Muscle of arm (tissue), 12 donors: Measurements from ENCODE around the gene TBX15. TPM values are rescaled to one million over a fixed set of nuclear protein-coding genes. Genes with fewer than 3 reads are reported as not detected.
A peak's percentile ranks its signal among the peaks of the same experiment; 100 is the strongest.

Source experiments
- DNase-seq: peaks from one replicate; pipeline ENCODE4 v3.0.0-alpha.2; 2013
- polyA plus RNA-seq, 12 donors: library from polyadenylated mRNA; unstranded; fragments of 120-200 nt; gene quantifications; one replicate each; pipeline ENCODE4 v1.2.1, GENCODE V29; 2013; ENCODE audit not compliant: insufficient read length in 12 of 12

TBX15 gene
- polyA plus RNA-seq, 12 donors: 47.2 to 162 (median 65.0) TPM

- DNase-seq: peak; percentile 73
Observed at GRCh38 chr1:118986555-118987467, 1.3 kb downstream of the TBX15 start.

GRCh38 chr1:118985640-118986554, 2.2 kb downstream of the TBX15 start:
- peak; percentile 70 for DNase-seq

- peak; percentile 62 for DNase-seq
Observed at GRCh38 chr1:118984722-118985639, 3.2 kb downstream of the TBX15 start.

GRCh38 chr1:118984086-118984721, 3.9 kb downstream of the TBX15 start:
- DNase-seq: peak; percentile 85

- DNase-seq: no peak
Observed at GRCh38 chr1:118983558-118984041, 4.5 kb downstream of the TBX15 start.

GRCh38 chr1:118982821-118983557, 5.2 kb downstream of the TBX15 start:
- DNase-seq: no peak

GRCh38 chr1:118982266-118982665, 5.9 kb downstream of the TBX15 start:
- DNase-seq: no peak

GRCh38 chr1:118981436-118981835, 6.7 kb downstream of the TBX15 start:
- DNase-seq: no peak

- DNase-seq: no peak
Observed at GRCh38 chr1:118979754-118980575, 8.2 kb downstream of the TBX15 start.

- DNase-seq: no peak
Observed at GRCh38 chr1:118978914-118979701, 9.0 kb downstream of the TBX15 start.

GRCh38 chr1:118977600-118977999, 10.5 kb downstream of the TBX15 start:
- no peak for DNase-seq

GRCh38 chr1:118974661-118975060, 13.5 kb downstream of the TBX15 start:
- DNase-seq: no peak

GRCh38 chr1:118973531-118974137, 14.5 kb downstream of the TBX15 start:
- no peak for DNase-seq

GRCh38 chr1:118973032-118973431, 15.1 kb downstream of the TBX15 start:
- DNase-seq: no peak

GRCh38 chr1:118970451-118970850, 17.7 kb downstream of the TBX15 start:
- DNase-seq: no peak

GRCh38 chr1:118963456-118964430, 24.4 kb downstream of the TBX15 start:
- no peak for DNase-seq

- DNase-seq: no peak
Observed at GRCh38 chr1:118963138-118963455, 25.0 kb downstream of the TBX15 start.
